Vagina (tissue), 2 donors: ENCODE results near the gene VAMP2. TPM values are rescaled to one million over a fixed set of nuclear protein-coding genes. Genes with fewer than 3 reads are reported as not detected.

Experiments used
- DNase-seq, 2 donors: peaks; one replicate each; pipeline ENCODE4 v3.0.0-alpha.2; 2017; ENCODE audit errors: extremely low spot score in 2 of 2
- H3K27ac ChIP-seq: fragments of 200-600 bp; sonication (generic); one replicate; pipeline ENCODE4 v1.5.1; 2019
- H3K27me3 ChIP-seq: fragments of 200-600 bp; sonication (generic); one replicate; pipeline ENCODE4 v1.5.1; 2019
- H3K36me3 ChIP-seq, 2 donors: fragments of 200-600 bp; sonication (generic); one replicate each; pipeline ENCODE4 v1.5.1; 2017 to 2019
- H3K4me1 ChIP-seq: fragments of 200-600 bp; sonication (generic); one replicate; pipeline ENCODE4 v1.5.1; 2019
- H3K4me3 ChIP-seq, 2 donors: fragments of 200-600 bp; sonication (generic); 1 replicate in 1 of 2; 2 replicates in 1 of 2; pipeline ENCODE4 v1.5.1; 2016 to 2019
- H3K9me3 ChIP-seq: fragments of 200-600 bp; sonication (generic); one replicate; pipeline ENCODE4 v1.5.1; 2019
- POLR2A ChIP-seq, 2 donors: fragments of 450-650 bp; IDR thresholded peaks; one replicate each; pipeline ENCODE4 v1.6.1; 2017; ENCODE audit warnings: antibody characterized with exemption in 2 of 2, mild to moderate bottlenecking in 2 of 2, moderate library complexity in 2 of 2
- POLR2AphosphoS5 ChIP-seq, 2 donors: sonication (generic); formaldehyde crosslinking; IDR thresholded peaks; one replicate each; pipeline ENCODE4 v1.9.0; 2017; ENCODE audit warnings: antibody characterized with exemption in 2 of 2, mild to moderate bottlenecking in 2 of 2, low read depth in 1 of 2; ENCODE audit not compliant: insufficient read depth in 1 of 2
- intact Hi-C: fragments of 100-400 bp; cut with DNase I; formaldehyde crosslinking; loops from one replicate; pipeline ENCODE4 v1.15.1; 2023
- total RNA-seq: library from RNA; depleted of rRNA; stranded (reverse); fragments of >200 nt; gene quantifications from one replicate; pipeline ENCODE4 v1.2.3, GENCODE V29; 2016
- TF ChIP-seq, protein P1 (sequence below), 3 experiments: fragments of 450-650 bp in 2 of 3; fragments of 200-600 bp in 1 of 3; sonication (generic) in 1 of 3; IDR thresholded peaks; one replicate each; pipeline ENCODE4 v1.5.1; 2017 to 2019; ENCODE audit warnings: antibody characterized with exemption in 3 of 3, mild to moderate bottlenecking in 2 of 3, moderate library complexity in 2 of 3

VAMP2 gene
- total RNA-seq, 1 donor from 2014 or later = 35.6 TPM

DNA sequence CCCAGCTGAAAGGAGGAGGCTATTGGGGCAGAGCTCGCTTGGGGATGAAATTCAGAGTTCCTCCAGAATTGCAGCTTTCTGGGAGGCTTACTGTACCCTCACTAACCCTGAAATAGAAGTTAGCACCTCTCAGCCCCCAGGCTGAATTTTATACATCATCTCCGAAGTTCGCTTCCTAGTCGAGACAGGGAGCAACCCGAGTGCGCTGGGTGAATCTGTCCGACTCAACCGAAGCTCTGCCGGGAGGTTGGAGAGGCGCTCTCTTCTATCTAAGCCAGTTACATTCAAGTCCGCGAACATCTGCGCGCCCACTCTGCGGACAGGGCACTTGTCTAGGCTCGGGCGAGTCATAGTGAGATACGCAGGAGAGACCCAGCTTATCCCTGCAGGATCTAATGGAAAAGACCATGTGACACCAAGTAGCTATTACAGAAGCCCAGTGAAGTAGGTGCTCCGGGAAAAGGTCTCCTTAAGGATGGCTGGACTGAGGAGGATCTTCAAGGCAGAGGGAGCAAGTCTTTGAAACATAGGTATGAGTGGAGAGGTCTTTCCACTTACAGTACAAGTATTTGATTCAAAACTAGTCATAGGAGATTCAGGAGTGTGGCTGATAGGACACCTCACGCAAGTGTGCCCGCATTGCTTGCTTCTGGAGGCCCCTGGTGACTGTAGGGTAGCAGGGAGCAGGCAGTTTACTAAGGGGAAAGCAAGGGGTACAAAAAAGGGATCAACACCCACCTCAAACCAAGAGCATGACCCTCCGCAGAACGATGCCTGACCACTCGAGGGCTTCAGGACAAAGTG is 38.2 kb downstream of the VAMP2 start:
- Histone ChIP-seq H3K27me3 (no peaks in the 10 kb centered on the region), H3K4me1 (peaks cover 64% of the 10 kb centered on the region), H3K27ac (peak overlapping the region; percentile 98)

DNA sequence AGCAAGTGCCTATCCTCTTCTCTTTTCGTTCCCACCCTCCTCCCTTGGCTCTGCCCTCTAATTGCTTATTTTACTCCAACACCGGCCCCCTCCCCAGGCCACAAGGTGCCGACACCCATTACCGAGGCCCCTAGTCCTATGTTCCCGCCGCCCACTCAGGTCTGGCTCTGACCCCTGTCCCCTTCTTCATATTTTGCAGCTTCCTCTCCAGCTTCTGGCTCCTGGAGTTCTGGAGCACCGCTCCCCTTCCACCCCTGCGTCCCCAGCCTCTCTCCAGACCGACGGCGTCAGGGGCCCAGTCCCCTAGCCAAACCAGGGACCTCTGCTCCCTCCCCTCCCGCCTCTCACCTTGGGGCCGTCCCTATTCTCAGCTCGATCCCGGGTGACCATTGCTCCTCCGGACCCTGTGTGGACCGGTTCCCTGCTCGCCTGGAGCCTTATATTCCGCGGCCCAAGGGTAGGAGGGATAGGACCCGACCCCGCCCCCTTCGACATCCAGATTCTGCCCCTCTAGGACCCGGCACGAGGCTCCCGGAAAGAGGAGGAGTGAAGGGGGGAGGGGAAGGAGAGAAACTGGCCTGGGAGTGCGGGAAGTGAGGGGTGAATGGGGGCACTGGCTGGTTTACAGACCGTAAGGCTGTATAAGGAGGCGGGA is 38.9 kb downstream of the VAMP2 start, which contains the start of gene HES7:
Gene HES7 (minus strand): TSS at position 412 of the 655 bp plus-strand sequence. CDS start 22 bp downstream, at position 390.
- intact Hi-C loops = loop anchor here (5.0 kb wide), 1 partner anchor 98 kb away; no protein-coding TSS in a partner anchor
- peak within 1 kb of the TSS; percentile 98 for H3K27ac ChIP-seq
- no peaks in the 10 kb centered on the region for H3K9me3 ChIP-seq
- H3K36me3 ChIP-seq = no peaks in the 10 kb centered on the region
- no peak for DNase-seq
- H3K4me3 ChIP-seq = peak within 1 kb of the TSS; percentile 50 to 76
- peaks cover 64% of the 10 kb centered on the region for H3K4me1 ChIP-seq
- H3K27me3 ChIP-seq = no peaks in the 10 kb centered on the region
- TF ChIP-seq POLR2AphosphoS5 (IDR thresholded peaks at IDR 0.05; ENCODE audit: insufficient read depth in 1 of 2, low read depth in 1 of 2) (no peak), POLR2A (IDR thresholded peaks at IDR 0.05) (no peak)
- TF ChIP-seq, protein P1, sequence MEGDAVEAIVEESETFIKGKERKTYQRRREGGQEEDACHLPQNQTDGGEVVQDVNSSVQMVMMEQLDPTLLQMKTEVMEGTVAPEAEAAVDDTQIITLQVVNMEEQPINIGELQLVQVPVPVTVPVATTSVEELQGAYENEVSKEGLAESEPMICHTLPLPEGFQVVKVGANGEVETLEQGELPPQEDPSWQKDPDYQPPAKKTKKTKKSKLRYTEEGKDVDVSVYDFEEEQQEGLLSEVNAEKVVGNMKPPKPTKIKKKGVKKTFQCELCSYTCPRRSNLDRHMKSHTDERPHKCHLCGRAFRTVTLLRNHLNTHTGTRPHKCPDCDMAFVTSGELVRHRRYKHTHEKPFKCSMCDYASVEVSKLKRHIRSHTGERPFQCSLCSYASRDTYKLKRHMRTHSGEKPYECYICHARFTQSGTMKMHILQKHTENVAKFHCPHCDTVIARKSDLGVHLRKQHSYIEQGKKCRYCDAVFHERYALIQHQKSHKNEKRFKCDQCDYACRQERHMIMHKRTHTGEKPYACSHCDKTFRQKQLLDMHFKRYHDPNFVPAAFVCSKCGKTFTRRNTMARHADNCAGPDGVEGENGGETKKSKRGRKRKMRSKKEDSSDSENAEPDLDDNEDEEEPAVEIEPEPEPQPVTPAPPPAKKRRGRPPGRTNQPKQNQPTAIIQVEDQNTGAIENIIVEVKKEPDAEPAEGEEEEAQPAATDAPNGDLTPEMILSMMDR (IDR thresholded peaks at IDR 0.05) = no peak

More for the DNA sequence above, 38.2 kb downstream of the VAMP2 start:
- no peaks in the 10 kb centered on the region for H3K36me3 ChIP-seq
- no peaks in the 10 kb centered on the region for H3K9me3 ChIP-seq
- intact Hi-C loops = loop anchor here (5.0 kb wide), 1 partner anchor 98 kb away; no protein-coding TSS in a partner anchor
- TF ChIP-seq, protein P1 (IDR thresholded peaks at IDR 0.05) = no peak
- TF ChIP-seq POLR2A (IDR thresholded peaks at IDR 0.05) (no peak), POLR2AphosphoS5 (IDR thresholded peaks at IDR 0.05; ENCODE audit: insufficient read depth in 1 of 2, low read depth in 1 of 2) (no peak)
- no peak for DNase-seq
- H3K4me3 ChIP-seq = peak overlapping the region; percentile 50 to 76

DNA sequence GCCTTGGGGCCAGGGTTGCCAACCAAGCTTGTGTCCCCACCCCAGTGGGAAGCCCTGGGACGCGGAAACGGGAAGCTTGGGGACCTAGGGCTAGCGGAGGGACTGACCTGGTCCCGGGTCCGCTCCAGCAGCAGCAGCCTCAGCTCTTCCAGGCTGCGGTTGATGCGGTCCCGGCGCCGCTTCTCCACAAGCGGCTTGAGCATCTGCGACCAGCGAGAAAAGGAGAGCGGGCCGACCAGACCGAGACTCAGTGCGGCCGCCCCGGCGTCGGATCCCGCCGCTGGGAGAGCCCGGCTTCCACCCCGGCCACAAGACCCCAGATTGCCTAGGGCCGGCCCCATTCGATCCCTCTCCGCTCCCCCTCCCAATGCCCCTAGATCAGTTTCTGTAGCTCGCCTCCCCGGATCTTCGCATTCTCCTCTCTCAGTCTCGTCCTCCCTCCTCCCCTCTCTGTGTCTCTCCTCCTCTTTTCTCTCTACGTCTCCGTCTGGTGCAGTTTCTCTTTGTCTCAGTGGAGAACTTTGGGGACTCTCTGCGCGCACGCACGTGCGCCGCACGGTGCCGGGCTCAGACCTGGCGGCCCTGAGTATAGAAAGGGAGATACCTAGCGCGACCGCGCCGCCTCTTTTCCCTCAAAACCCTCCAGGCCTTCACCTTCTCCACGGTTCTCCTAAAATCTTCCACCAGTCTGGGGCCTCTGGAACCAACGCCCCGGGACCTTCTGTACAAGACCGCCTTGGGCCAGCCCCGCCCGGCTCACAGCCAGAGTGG is 39.6 kb downstream of the VAMP2 start:
- TF ChIP-seq, protein P1 (IDR thresholded peaks at IDR 0.05) = no peak
- TF ChIP-seq POLR2A (IDR thresholded peaks at IDR 0.05) (peak in 1 of 2 donors; percentile 9), POLR2AphosphoS5 (IDR thresholded peaks at IDR 0.05; ENCODE audit: insufficient read depth in 1 of 2, low read depth in 1 of 2) (peak in 1 of 2 donors; percentile 5)
- intact Hi-C loops = loop anchor here (5.0 kb wide), 1 partner anchor 99 kb away; no protein-coding TSS in a partner anchor
- DNase-seq = no peak
- Histone ChIP-seq H3K4me1 (peaks cover 70% of the 10 kb centered on the region), H3K9me3 (no peaks in the 10 kb centered on the region), H3K4me3 (peak overlapping the region; percentile 50 to 76), H3K27me3 (no peaks in the 10 kb centered on the region), H3K36me3 (no peaks in the 10 kb centered on the region), H3K27ac (peak overlapping the region; percentile 98)

DNA sequence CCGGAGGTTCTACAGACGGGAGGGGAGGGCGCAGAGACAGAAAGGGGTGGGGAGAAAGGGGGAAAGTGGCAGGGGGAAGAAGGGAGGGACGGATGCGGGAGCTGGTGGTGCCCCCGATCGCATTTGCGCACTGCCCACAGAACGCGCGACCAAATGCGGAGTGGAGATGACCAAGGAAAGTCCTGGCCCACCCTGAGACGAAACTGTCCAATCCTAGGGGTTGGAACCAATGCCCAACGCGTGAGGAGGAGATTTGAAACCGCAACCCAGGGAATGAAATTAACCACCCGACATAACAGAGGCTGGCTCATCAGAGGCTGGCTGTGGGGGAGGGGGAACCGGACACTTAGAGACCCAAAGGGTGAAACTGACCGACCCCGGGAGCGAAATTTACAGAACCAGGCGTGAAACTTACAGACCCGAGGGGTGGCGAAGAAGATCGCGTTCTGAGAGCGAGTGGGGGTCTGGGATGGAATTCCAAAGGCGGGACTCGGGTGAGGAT is 40.3 kb downstream of the VAMP2 start:
- no peaks in the 10 kb centered on the region for H3K27me3 ChIP-seq
- intact Hi-C loops = loop anchor here (5.0 kb wide), 1 partner anchor 100 kb away; no protein-coding TSS in a partner anchor

More for the DNA sequence above, 40.3 kb downstream of the VAMP2 start:
- DNase-seq = no peak
- no peaks in the 10 kb centered on the region for H3K9me3 ChIP-seq
- peaks cover 76% of the 10 kb centered on the region for H3K4me1 ChIP-seq
- H3K36me3 ChIP-seq = no peaks in the 10 kb centered on the region
- TF ChIP-seq, protein P1 (IDR thresholded peaks at IDR 0.05) = no peak
- no peak for TF ChIP-seq POLR2A (IDR thresholded peaks at IDR 0.05)
- TF ChIP-seq POLR2AphosphoS5 (IDR thresholded peaks at IDR 0.05; ENCODE audit: insufficient read depth in 1 of 2, low read depth in 1 of 2) = peak in 1 of 2 donors; percentile 21
- H3K27ac ChIP-seq = peak overlapping the region; percentile 98
- H3K4me3 ChIP-seq = peak overlapping the region; percentile 50 to 76
